NCI-H2029 (cell line): ENCODE results near the gene IL1B.
"Not testable (repeated sequence)": the region's sequence is repeated elsewhere in the genome, so short reads cannot be mapped to it uniquely, and the experiment has no call there.

Experiments used
- DNase-seq: peaks from one replicate; lab custom pipeline; 2025; lab: John Stamatoyannopoulos, UW

Gene IL1B

DNA sequence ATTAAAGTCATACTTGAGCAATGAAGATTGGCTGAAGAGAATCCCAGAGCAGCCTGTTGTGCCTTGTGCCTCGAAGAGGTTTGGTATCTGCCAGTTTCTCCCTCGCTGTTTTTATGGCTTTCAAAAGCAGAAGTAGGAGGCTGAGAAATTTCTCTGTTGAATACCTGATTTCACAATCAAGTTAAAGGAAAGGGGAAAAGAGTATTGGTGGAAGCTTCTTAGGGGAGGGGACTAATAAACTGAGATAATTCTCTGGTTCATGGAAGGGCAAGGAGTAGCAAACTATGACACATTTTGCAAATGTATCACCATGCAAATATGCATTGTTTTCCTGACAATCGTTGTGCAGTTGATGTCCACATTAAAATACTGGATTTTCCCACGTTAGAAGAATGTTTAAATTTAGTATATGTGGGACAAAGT, at the start of gene IL1B:
TSS of gene IL1B (minus strand) at position 85 of the 423 bp plus-strand sequence. CDS start 550 bp downstream, outside the sequence.
- DNase-seq = no peak

DNA sequence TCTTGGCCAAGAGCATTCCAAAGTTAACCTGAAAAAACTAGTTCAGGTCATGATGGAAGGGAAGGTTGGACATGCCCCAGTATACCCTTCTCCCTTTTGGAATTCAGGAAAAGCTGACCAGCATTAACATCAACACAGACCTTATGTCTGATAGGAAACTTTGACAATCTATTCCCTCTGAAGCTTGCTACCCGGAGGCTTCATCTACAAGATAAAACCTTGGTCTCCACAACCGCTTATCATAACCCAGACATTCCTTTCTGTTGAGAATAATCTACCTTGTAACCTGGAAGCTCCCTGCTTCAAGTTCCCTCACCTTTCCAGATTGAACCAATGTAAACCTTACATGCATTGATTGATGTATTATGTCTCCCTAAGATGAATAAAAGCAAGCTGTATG, 49.7 kb upstream of the IL1B start:
- no peak for DNase-seq

GRCh38 chr2:112885506-112885902, 48.9 kb upstream of the IL1B start:
- no peak for DNase-seq

- DNase-seq = no peak
These were observed 48.4 kb upstream of the IL1B start for GRCh38 chr2:112884869-112885505.

GRCh38 chr2:112883669-112884068, 47.1 kb upstream of the IL1B start:
- no peak for DNase-seq

DNA sequence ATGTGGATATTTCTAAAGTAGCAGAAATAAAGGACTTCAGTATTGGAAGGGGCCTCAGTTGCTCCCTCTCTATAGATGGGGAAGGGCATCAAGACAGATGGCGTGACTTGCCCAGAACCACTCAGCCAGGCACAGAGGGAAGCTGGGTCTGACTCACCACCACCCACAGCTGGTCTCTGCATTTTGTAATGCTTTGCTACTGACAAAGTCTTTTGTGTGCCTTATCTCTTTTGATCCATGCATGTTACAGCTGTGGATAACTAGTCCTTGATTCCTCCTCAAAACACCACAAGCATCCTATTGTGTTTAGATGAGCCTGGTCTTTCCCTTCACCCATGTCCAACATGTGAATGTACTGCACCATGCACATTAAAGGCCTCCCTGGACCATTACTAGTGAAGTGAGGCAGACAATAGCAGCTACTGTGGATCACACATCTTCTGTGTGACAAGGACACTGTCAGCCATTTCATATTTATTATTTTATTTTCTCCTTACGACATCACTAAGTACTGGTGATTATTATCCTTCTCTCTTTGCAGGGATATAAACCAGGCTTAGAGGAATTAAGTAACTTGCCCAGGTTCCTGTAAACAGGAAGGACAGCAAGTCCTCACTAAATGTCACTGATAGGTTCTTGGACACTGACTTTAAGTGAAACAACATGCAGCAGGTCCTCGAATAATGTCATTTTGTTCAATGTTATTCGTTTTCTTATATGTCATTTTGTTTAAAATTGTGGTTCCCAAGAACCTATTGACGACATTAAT, 44.8 kb upstream of the IL1B start:
- no peak for DNase-seq

DNA sequence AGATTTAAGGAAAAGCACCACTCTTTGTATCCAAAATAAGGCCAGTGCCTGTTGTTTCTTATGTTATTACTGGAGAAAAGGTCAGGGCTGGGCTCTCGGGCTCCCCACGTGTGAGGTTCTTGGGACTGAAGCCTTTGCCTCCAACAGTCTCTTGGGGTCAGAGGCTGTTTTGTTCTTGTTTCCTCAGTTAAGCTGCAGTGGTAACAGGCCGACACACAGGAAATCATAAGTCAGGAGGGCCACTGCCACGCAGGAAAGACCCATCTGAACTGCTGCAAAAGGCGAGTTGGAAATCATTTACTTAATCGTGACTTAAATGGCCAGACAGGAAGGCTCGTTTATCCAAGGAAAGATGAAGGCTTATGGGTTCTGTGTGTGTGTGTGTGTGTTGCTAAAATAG, 44.1 kb upstream of the IL1B start:
- no peak for DNase-seq

- no peak for DNase-seq
These were observed 43.5 kb upstream of the IL1B start for GRCh38 chr2:112880091-112880531.

GRCh38 chr2:112879491-112880041, 43.0 kb upstream of the IL1B start:
- DNase-seq = no peak

- no peak for DNase-seq
These were observed 40.8 kb upstream of the IL1B start for GRCh38 chr2:112877423-112877822.

DNA sequence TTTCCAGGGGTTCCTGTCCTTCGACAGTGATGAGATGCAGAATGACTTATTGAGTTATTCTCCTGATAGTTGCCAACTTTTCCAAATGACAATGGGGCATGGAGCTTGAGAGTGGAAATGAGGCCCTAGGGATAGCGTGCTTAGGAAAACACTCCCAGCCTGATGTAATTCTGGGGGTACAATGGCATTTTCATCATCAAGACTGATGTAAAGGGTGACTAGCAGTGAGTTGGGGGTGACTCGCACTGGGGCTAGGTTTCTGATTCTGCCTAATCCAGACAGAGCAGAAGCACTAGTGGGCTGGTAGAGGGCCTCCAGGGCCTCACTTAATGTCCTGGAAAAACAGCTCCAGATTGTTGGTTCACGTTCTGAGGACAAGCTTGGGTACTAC, 40.4 kb upstream of the IL1B start:
- no peak for DNase-seq

GRCh38 chr2:112876257-112876970, 39.8 kb upstream of the IL1B start:
- DNase-seq = no peak

- no peak for DNase-seq
These were observed 34.6 kb upstream of the IL1B start for GRCh38 chr2:112870841-112871835.

- peak; percentile 37 for DNase-seq
These were observed 32.8 kb upstream of the IL1B start for GRCh38 chr2:112869258-112869842.

GRCh38 chr2:112867701-112868631, 31.4 kb upstream of the IL1B start:
- no peak for DNase-seq

- DNase-seq = no peak
These were observed 29.7 kb upstream of the IL1B start for GRCh38 chr2:112866128-112866835.

- no peak for DNase-seq
These were observed 27.5 kb upstream of the IL1B start for GRCh38 chr2:112864072-112864471.

DNA sequence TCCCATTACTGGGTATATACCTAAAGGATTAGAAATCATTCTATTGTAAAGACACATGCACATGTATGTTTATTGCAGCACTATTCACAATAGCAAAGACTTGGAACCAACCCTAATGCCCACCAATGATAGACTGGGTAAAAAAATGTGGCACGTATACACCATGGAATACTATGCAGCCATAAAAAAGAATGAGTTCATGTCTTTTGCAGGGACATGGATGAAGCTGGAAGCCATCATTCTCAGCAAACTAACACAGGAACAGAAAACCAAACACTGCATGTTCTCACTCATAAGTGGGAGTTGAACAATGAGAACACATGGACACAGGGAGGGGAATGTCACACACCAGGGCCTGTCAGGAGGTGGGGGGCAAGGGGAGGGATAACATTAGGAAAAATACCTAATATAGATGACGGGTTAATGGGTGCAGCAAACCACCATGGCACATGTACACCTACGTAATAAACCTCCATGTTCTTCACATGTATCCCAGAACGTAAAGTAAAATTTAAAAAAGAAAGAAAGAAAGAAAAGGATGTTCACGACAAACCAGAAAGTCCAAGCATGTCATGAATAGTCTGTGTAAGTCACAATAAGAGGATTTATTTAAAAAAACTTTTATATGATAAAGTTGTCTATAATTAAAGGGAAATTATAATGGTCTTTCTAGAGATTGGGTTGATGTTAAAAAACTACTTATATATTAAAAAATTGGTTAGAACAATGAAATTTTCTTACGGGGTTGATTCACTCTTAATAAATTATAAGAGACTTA, 23.0 kb upstream of the IL1B start:
- DNase-seq = not testable (repeated sequence)
